HG02840 (cell line): Measurements from ENCODE around the gene GNAT3.

Experiments
- ATAC-seq: cut with Tn5 transposase; IDR thresholded peaks from one replicate; pipeline ENCODE4 v1.9.1; 2021; ENCODE audit warnings: mild to moderate bottlenecking, moderate library complexity, moderate number of reproducible peaks; ENCODE audit not compliant: unreplicated experiment, low FRiP score

The GNAT3 gene

GRCh38 chr7:80511964-80512363, at the start of gene GNAT3:
GNAT3 (minus strand) TSS chr7:80512064; CDS start chr7:80511926, 138 bp downstream.
- ATAC-seq, result no peak

GRCh38 chr7:80558116-80558515, 46.3 kb upstream of the GNAT3 start:
- ATAC-seq, result no peak

GRCh38 chr7:80552031-80552694, 40.3 kb upstream of the GNAT3 start:
- ATAC-seq, result no peak

- ATAC-seq, result no peak
Measured at GRCh38 chr7:80550005-80550404, 38.1 kb upstream of the GNAT3 start.

- ATAC-seq, result no peak
Measured at GRCh38 chr7:80548840-80549530, 37.1 kb upstream of the GNAT3 start.

- no peak for ATAC-seq
Measured at GRCh38 chr7:80542398-80542797, 30.5 kb upstream of the GNAT3 start.

- no peak for ATAC-seq
Measured at GRCh38 chr7:80540836-80541235, 29.0 kb upstream of the GNAT3 start.

GRCh38 chr7:80537091-80537490, 25.2 kb upstream of the GNAT3 start:
- no peak for ATAC-seq

- no peak for ATAC-seq
Measured at GRCh38 chr7:80536426-80536825, 24.6 kb upstream of the GNAT3 start.

GRCh38 chr7:80533287-80533686, 21.4 kb upstream of the GNAT3 start:
- ATAC-seq, result no peak

- ATAC-seq, result no peak
Measured at GRCh38 chr7:80532153-80532552, 20.3 kb upstream of the GNAT3 start.

- no peak for ATAC-seq
Measured at GRCh38 chr7:80530136-80530535, 18.3 kb upstream of the GNAT3 start.

- no peak for ATAC-seq
Measured at GRCh38 chr7:80529362-80529761, 17.5 kb upstream of the GNAT3 start.

GRCh38 chr7:80528689-80529088, 16.8 kb upstream of the GNAT3 start:
- no peak for ATAC-seq

GRCh38 chr7:80526472-80526871, 14.6 kb upstream of the GNAT3 start:
- ATAC-seq, result no peak

- no peak for ATAC-seq
Measured at GRCh38 chr7:80524693-80525092, 12.8 kb upstream of the GNAT3 start.

GRCh38 chr7:80521809-80522208, 9.9 kb upstream of the GNAT3 start:
- ATAC-seq, result no peak

- no peak for ATAC-seq
Measured at GRCh38 chr7:80520199-80520598, 8.3 kb upstream of the GNAT3 start.

GRCh38 chr7:80517282-80517747, 5.5 kb upstream of the GNAT3 start:
- no peak for ATAC-seq

- no peak for ATAC-seq
Measured at GRCh38 chr7:80515298-80515697, 3.4 kb upstream of the GNAT3 start.

GRCh38 chr7:80510021-80510420, 1.8 kb downstream of the GNAT3 start:
- no peak for ATAC-seq

- ATAC-seq, result no peak
Measured at GRCh38 chr7:80508440-80508839, 3.4 kb downstream of the GNAT3 start.
